A549 (cell line): ENCODE results near the gene SLC25A39.

Experiments
- BCL3 ChIP-seq: fragments of >200 bp; sonication (Bioruptor Twin); formaldehyde crosslinking; IDR thresholded peaks from 3 replicates; pipeline ENCODE4 v1.6.1; 2016
- CBX8 ChIP-seq: fragments of 200-600 bp; sonication (generic); IDR thresholded peaks from 2 replicates; pipeline ENCODE4 v1.6.1; 2016
- CTCF ChIP-seq: fragments of >200 bp; sonication (Bioruptor Twin); formaldehyde crosslinking; IDR thresholded peaks from 3 replicates; pipeline ENCODE4 v1.5.1; 2016
- ESRRA ChIP-seq: fragments of 150-350 bp; IDR thresholded peaks from 2 replicates; pipeline ENCODE4 v1.6.1; 2014; ENCODE audit warnings: mild to moderate bottlenecking, low read length, borderline replicate concordance
- HOXB5 ChIP-seq: fragments of 250-450 bp; sonication (Bioruptor Pico); IDR thresholded peaks from 2 replicates; pipeline ENCODE4 v1.5.0; 2020; ENCODE audit warnings: mild to moderate bottlenecking, moderate library complexity
- KDM1A ChIP-seq: fragments of 200-600 bp; sonication (generic); IDR thresholded peaks from 2 replicates; pipeline ENCODE4 v1.6.1; 2016; ENCODE audit warnings: low read depth, mild to moderate bottlenecking
- MAFK ChIP-seq: fragments of 450-650 bp; IDR thresholded peaks from 2 replicates; pipeline ENCODE4 v1.6.1; 2014; ENCODE audit not compliant: partially characterized antibody
- PBX3 ChIP-seq: IDR thresholded peaks from 2 replicates; pipeline ENCODE4 v1.6.1; 2012
- POLR2A ChIP-seq: IDR thresholded peaks from 2 replicates; pipeline ENCODE4 v1.6.1; 2012; ENCODE audit warnings: mild to moderate bottlenecking, low read length
- POLR2AphosphoS2 ChIP-seq: conservative IDR thresholded peaks from 2 replicates; pipeline ENCODE4 v1.6.1; 2012; ENCODE audit warnings: low read length, improper control_type of control experiment, inconsistent platforms
- RCOR1 ChIP-seq: fragments of 150-350 bp; IDR thresholded peaks from 2 replicates; pipeline ENCODE4 v1.6.1; 2014; ENCODE audit warnings: antibody characterized with exemption, low read length, low read depth
- RFX5 ChIP-seq: fragments of 450-650 bp; IDR thresholded peaks from 2 replicates; pipeline ENCODE4 v1.7.1; 2014; ENCODE audit warnings: antibody characterized with exemption, mild to moderate bottlenecking, moderate library complexity

- TF ChIP-seq POLR2A = no peak
- no peak for TF ChIP-seq RFX5
- peak; percentile 81 for TF ChIP-seq CTCF
- TF ChIP-seq RCOR1 = no peak
- TF ChIP-seq ESRRA = no peak
- TF ChIP-seq PBX3 = no peak
- TF ChIP-seq MAFK = no peak
- TF ChIP-seq BCL3 = no peak
- TF ChIP-seq HOXB5 (CRISPR knock-in tag) = no peak
- no peak for TF ChIP-seq POLR2AphosphoS2
- no peak for TF ChIP-seq KDM1A
- TF ChIP-seq CBX8 = no peak
Measured at GRCh38 chr17:44350733-44351226, 26.2 kb upstream of the SLC25A39 start.
